MM.1S (cell line): ENCODE results near the gene HDHD5.

Experiments
- DNase-seq: peaks from one replicate; pipeline ENCODE4 v3.0.0-alpha.2; 2015
- H2AFZ ChIP-seq: fragments of 300-600 bp; sonication (generic); 2 replicates; pipeline ENCODE4 v1.6.0; 2016; ENCODE audit warnings: antibody characterized with exemption, low read length
- H3F3A ChIP-seq: fragments of 300-600 bp; sonication (generic); 2 replicates; pipeline ENCODE4 v1.6.1; 2016; ENCODE audit warnings: mild to moderate bottlenecking, antibody characterized with exemption, low read length, moderate library complexity, mixed read lengths; ENCODE audit not compliant: insufficient read depth
- H3K27ac ChIP-seq: fragments of 300-600 bp; sonication (generic); 2 replicates; pipeline ENCODE4 v1.5.1; 2016; ENCODE audit warnings: mild to moderate bottlenecking, low read length
- H3K27me3 ChIP-seq: fragments of 300-600 bp; sonication (generic); replicated peaks from 2 replicates; pipeline ENCODE4 v1.6.0; 2016; ENCODE audit warnings: low read length; ENCODE audit not compliant: insufficient read depth
- H3K36me3 ChIP-seq: fragments of 300-600 bp; sonication (generic); replicated peaks from 2 replicates; pipeline ENCODE4 v1.6.1; 2016; ENCODE audit warnings: mild to moderate bottlenecking, low read length, mixed read lengths; ENCODE audit not compliant: insufficient read depth
- H3K4me1 ChIP-seq: fragments of 300-600 bp; sonication (generic); 2 replicates; pipeline ENCODE4 v1.6.1; 2016; ENCODE audit warnings: low read length, mixed read lengths
- H3K4me2 ChIP-seq: fragments of 300-600 bp; sonication (generic); 2 replicates; pipeline ENCODE4 v1.6.0; 2016; ENCODE audit warnings: low read depth, low read length
- H3K4me3 ChIP-seq: fragments of 300-600 bp; sonication (generic); 2 replicates; pipeline ENCODE4 v1.5.1; 2016; ENCODE audit warnings: low read length, mixed read lengths
- H3K79me2 ChIP-seq: fragments of 300-600 bp; sonication (generic); 2 replicates; pipeline ENCODE4 v1.6.1; 2016; ENCODE audit warnings: mixed run types, low read length, mixed read lengths
- H3K9ac ChIP-seq: fragments of 300-600 bp; sonication (generic); 2 replicates; pipeline ENCODE4 v1.6.1; 2016; ENCODE audit warnings: low read length, mixed read lengths
- H3K9me2 ChIP-seq: fragments of 300-600 bp; sonication (generic); replicated peaks from 2 replicates; pipeline ENCODE4 v1.6.1; 2016; ENCODE audit warnings: mild to moderate bottlenecking, low read length, mixed read lengths; ENCODE audit not compliant: insufficient read depth
- H3K9me3 ChIP-seq: fragments of 300-600 bp; sonication (generic); replicated peaks from 2 replicates; pipeline ENCODE4 v1.6.1; 2016; ENCODE audit warnings: mild to moderate bottlenecking, low read length, mixed read lengths; ENCODE audit not compliant: insufficient read depth
- H4K20me1 ChIP-seq: fragments of 300-600 bp; sonication (generic); 2 replicates; pipeline ENCODE4 v1.6.1; 2016; ENCODE audit warnings: mild to moderate bottlenecking, low read length, moderate library complexity, mixed read lengths; ENCODE audit not compliant: insufficient read depth
- EZH2 ChIP-seq: fragments of 300-600 bp; sonication (generic); optimal IDR thresholded peaks from 2 replicates; pipeline ENCODE3; 2017; ENCODE audit warnings: low read depth, mild to moderate bottlenecking, antibody characterized with exemption, low read length, mixed read lengths
- EZH2phosphoT487 ChIP-seq: fragments of 300-600 bp; sonication (generic); IDR thresholded peaks from 2 replicates; pipeline ENCODE4 v1.6.1; 2018; ENCODE audit warnings: antibody characterized with exemption, low read length
- TF ChIP-seq, protein P1 (sequence below): fragments of 300-600 bp; sonication (generic); IDR thresholded peaks from 2 replicates; pipeline ENCODE4 v1.5.1; 2016; ENCODE audit warnings: antibody characterized with exemption, low read length, mixed read lengths

HDHD5 gene

DNA sequence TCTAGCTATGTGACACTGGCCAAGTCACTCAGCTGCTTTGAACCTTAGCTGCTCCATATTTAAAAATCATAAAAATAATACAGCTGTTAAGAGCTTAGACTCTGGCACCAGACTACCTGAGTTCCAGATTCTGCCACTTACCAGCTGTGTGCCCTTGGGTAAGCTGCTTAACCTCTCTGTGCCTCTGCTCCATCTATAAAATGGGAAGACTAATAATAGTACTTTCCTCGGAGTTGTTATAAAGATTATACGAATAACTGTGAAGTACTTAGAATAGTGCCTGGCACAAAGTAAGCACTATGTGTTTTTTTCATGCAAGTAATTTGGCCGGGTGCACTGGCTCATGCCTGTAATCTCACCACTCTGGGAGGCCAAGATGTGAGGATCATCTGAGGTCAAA, 1.4 kb downstream of the HDHD5 start:
- peaks cover 5% of the 10 kb centered on the region; the same call in 1 of the 2 replicates for H3K4me1 ChIP-seq
- H3F3A ChIP-seq: peaks cover 7% of the 10 kb centered on the region; the same call in 1 of the 2 replicates
- no peaks in the 10 kb centered on the region for H3K9me3 ChIP-seq
- DNase-seq: no peak
- no peaks in the 10 kb centered on the region for H3K36me3 ChIP-seq
- no peak overlapping the region for H2AFZ ChIP-seq
- H3K4me3 ChIP-seq: no peak overlapping the region
- H3K27ac ChIP-seq: no peak overlapping the region
- no peaks in the 10 kb centered on the region for H4K20me1 ChIP-seq
- peak overlapping the region; percentile 80; the same call in 1 of the 2 replicates for H3K4me2 ChIP-seq
- TF ChIP-seq EZH2phosphoT487 (no peak), EZH2 (no peak)
- TF ChIP-seq, protein P1, sequence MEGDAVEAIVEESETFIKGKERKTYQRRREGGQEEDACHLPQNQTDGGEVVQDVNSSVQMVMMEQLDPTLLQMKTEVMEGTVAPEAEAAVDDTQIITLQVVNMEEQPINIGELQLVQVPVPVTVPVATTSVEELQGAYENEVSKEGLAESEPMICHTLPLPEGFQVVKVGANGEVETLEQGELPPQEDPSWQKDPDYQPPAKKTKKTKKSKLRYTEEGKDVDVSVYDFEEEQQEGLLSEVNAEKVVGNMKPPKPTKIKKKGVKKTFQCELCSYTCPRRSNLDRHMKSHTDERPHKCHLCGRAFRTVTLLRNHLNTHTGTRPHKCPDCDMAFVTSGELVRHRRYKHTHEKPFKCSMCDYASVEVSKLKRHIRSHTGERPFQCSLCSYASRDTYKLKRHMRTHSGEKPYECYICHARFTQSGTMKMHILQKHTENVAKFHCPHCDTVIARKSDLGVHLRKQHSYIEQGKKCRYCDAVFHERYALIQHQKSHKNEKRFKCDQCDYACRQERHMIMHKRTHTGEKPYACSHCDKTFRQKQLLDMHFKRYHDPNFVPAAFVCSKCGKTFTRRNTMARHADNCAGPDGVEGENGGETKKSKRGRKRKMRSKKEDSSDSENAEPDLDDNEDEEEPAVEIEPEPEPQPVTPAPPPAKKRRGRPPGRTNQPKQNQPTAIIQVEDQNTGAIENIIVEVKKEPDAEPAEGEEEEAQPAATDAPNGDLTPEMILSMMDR: no peak
- H3K79me2 ChIP-seq: peaks cover 51% of the 10 kb centered on the region
- H3K9me2 ChIP-seq: no peaks in the 10 kb centered on the region
- H3K27me3 ChIP-seq: no peaks in the 10 kb centered on the region
- H3K9ac ChIP-seq: no peak overlapping the region

DNA sequence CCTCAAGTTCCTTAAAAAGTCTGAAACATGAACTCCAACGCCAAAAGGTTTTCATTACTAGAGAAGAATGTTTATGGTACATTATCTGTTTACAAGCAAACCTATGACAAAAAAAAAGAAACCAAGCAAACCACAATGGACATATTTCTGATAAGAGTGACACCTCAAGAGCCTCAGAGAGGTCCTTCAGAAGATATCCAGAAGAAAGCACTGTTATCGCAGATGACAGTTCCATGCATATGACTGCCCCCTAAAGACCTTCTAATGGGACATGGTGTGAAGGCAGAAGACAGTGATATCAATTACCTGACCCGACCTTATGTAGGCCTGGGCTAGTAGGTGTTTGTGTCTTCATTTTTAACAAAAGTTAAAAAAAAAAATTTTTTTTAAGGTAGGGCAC, 3.1 kb downstream of the HDHD5 start:
- Histone ChIP-seq H3K9me3 (no peaks in the 10 kb centered on the region), H3K4me2 (no peak overlapping the region), H3K79me2 (peaks cover 63% of the 10 kb centered on the region), H2AFZ (no peak overlapping the region), H3K36me3 (no peaks in the 10 kb centered on the region), H3K27ac (no peak overlapping the region), H3K4me1 (peaks cover 5% of the 10 kb centered on the region; the same call in 1 of the 2 replicates), H3K27me3 (no peaks in the 10 kb centered on the region), H3F3A (peaks cover 7% of the 10 kb centered on the region; the same call in 1 of the 2 replicates), H3K9me2 (no peaks in the 10 kb centered on the region), H3K9ac (no peak overlapping the region), H3K4me3 (no peak overlapping the region), H4K20me1 (no peaks in the 10 kb centered on the region)
- TF ChIP-seq, protein P1: no peak
- no peak for DNase-seq

DNA sequence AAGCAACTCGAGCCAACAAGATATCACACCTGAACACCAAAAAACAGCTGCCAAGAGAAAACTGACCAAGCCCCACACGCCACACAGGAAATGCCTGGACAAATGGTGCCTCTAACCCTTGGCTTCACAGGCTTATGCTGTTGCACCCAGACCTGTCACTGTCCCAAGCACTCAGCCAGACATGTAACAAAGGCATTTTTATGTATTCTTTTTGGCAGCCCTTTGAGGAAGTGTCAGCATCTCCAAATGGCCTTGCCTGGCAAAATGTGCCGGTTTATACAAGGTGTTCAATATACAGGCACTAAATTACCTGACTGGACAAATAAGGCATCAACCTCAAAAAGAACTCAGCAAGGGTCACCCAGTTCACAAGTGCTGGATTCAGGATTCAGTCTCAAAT, 6.1 kb downstream of the HDHD5 start:
- Histone ChIP-seq H3K9me2 (no peaks in the 10 kb centered on the region), H3K36me3 (no peaks in the 10 kb centered on the region), H4K20me1 (no peaks in the 10 kb centered on the region), H3K9me3 (no peaks in the 10 kb centered on the region), H3K9ac (no peak overlapping the region), H3K79me2 (peaks cover 81% of the 10 kb centered on the region), H3F3A (no peaks in the 10 kb centered on the region), H3K4me2 (no peak overlapping the region), H2AFZ (no peak overlapping the region), H3K4me1 (no peaks in the 10 kb centered on the region), H3K27me3 (no peaks in the 10 kb centered on the region), H3K4me3 (no peak overlapping the region), H3K27ac (no peak overlapping the region)
- TF ChIP-seq EZH2: no peak
- TF ChIP-seq EZH2phosphoT487: no peak
- TF ChIP-seq, protein P1: no peak
- no peak for DNase-seq
